DOHH2 (cell line): ENCODE measurements around the gene SOD1.

Experiments
- H3F3A ChIP-seq: fragments of 200-600 bp; sonication (generic), shearing (Covaris generic); 2 replicates; pipeline ENCODE4 v1.6.0; 2016; ENCODE audit warnings: antibody characterized with exemption, mild to moderate bottlenecking; ENCODE audit not compliant: control insufficient read depth, insufficient read depth
- H3K27ac ChIP-seq: fragments of 200-600 bp; sonication (generic); 2 replicates; pipeline ENCODE4 v1.5.1; 2014; ENCODE audit warnings: low read depth, mild to moderate bottlenecking, low read length, moderate library complexity
- H3K27me3 ChIP-seq: fragments of 200-600 bp; sonication (generic); 2 replicates; pipeline ENCODE4 v1.6.1; 2014; ENCODE audit warnings: mild to moderate bottlenecking, low read length, mixed read lengths; ENCODE audit not compliant: control insufficient read depth
- H3K36me3 ChIP-seq: fragments of 200-600 bp; sonication (generic); 2 replicates; pipeline ENCODE4 v1.6.1; 2014; ENCODE audit warnings: mild to moderate bottlenecking, low read length, moderate library complexity, mixed read lengths; ENCODE audit not compliant: control insufficient read depth
- H3K4me1 ChIP-seq: fragments of 200-600 bp; sonication (generic); 2 replicates; pipeline ENCODE4 v1.6.1; 2014; ENCODE audit warnings: mild to moderate bottlenecking, low read length, mixed read lengths; ENCODE audit not compliant: control insufficient read depth
- H3K4me2 ChIP-seq: fragments of 200-600 bp; sonication (generic); 2 replicates; pipeline ENCODE4 v1.6.0; 2014; ENCODE audit warnings: mild to moderate bottlenecking, low read length, moderate library complexity
- H3K4me3 ChIP-seq: fragments of 200-600 bp; sonication (generic); 2 replicates; pipeline ENCODE4 v1.5.1; 2014; ENCODE audit warnings: mild to moderate bottlenecking, low read length, mixed read lengths
- H3K79me2 ChIP-seq: fragments of 200-600 bp; sonication (generic); 2 replicates; pipeline ENCODE4 v1.6.1; 2014; ENCODE audit warnings: mild to moderate bottlenecking, low read length, mixed read lengths; ENCODE audit not compliant: control insufficient read depth
- H3K9me2 ChIP-seq: fragments of 200-600 bp; sonication (generic); replicated peaks from 2 replicates; pipeline ENCODE4 v1.6.1; 2014; ENCODE audit warnings: mild to moderate bottlenecking, low read length, mixed read lengths; ENCODE audit not compliant: control insufficient read depth
- H3K9me3 ChIP-seq: fragments of 200-600 bp; sonication (generic); 2 replicates; pipeline ENCODE4 v1.6.1; 2014; ENCODE audit warnings: antibody characterized with exemption, low read length, mixed read lengths; ENCODE audit not compliant: control insufficient read depth, insufficient read depth
- H4K20me1 ChIP-seq: fragments of 200-600 bp; sonication (generic); 2 replicates; pipeline ENCODE4 v1.6.0; 2014; ENCODE audit warnings: low read depth, mild to moderate bottlenecking, antibody characterized with exemption, low read length, moderate library complexity; ENCODE audit not compliant: control insufficient read depth, insufficient read depth
- EZH2phosphoT487 ChIP-seq: fragments of 200-600 bp; sonication (generic); IDR thresholded peaks from 2 replicates; pipeline ENCODE4 v1.6.1; 2017; ENCODE audit warnings: borderline replicate concordance, mild to moderate bottlenecking, antibody characterized with exemption, low read length, moderate library complexity, mixed read lengths
- TF ChIP-seq, protein P1 (sequence below): fragments of 200-600 bp; sonication (generic); IDR thresholded peaks from one replicate; pipeline ENCODE4 v1.5.1; 2014; ENCODE audit warnings: antibody characterized with exemption, mild to moderate bottlenecking, low read depth, low read length; ENCODE audit not compliant: poor library complexity, severe bottlenecking

Gene SOD1

DNA sequence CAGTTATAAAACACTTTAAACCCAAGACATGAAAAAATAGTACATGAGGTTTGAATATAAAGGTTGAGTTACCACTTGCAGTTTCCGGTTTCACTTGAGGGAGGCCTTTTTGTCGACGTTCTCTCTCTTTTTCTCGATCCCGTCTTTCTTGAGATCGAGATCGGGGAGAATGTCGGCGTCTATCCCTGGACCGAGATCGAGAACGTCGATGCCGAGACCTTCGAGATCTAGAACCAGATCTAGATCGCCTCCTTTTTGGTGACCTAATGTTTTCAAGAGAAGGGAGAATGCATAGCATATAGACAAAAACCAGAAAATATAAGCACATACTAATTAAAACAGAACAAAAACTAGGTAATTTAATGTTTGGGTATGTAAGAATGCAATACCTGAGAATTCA, 33.7 kb downstream of the SOD1 start:
- H3K79me2 ChIP-seq, result peaks cover 29% of the 10 kb centered on the region
- H3K4me3 ChIP-seq, result no peak overlapping the region
- TF ChIP-seq EZH2phosphoT487, result no peak
- TF ChIP-seq, protein P1, sequence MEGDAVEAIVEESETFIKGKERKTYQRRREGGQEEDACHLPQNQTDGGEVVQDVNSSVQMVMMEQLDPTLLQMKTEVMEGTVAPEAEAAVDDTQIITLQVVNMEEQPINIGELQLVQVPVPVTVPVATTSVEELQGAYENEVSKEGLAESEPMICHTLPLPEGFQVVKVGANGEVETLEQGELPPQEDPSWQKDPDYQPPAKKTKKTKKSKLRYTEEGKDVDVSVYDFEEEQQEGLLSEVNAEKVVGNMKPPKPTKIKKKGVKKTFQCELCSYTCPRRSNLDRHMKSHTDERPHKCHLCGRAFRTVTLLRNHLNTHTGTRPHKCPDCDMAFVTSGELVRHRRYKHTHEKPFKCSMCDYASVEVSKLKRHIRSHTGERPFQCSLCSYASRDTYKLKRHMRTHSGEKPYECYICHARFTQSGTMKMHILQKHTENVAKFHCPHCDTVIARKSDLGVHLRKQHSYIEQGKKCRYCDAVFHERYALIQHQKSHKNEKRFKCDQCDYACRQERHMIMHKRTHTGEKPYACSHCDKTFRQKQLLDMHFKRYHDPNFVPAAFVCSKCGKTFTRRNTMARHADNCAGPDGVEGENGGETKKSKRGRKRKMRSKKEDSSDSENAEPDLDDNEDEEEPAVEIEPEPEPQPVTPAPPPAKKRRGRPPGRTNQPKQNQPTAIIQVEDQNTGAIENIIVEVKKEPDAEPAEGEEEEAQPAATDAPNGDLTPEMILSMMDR, result no peak
- H4K20me1 ChIP-seq, result 0 out of 2 replicates have a peak, but pooled peaks cover 4% of the 10 kb centered on the region
- peaks cover 98% of the 10 kb centered on the region for H3K36me3 ChIP-seq
- no peak overlapping the region for H3K27ac ChIP-seq
- H3K27me3 ChIP-seq, result no peaks in the 10 kb centered on the region
- no peaks in the 10 kb centered on the region for H3K9me3 ChIP-seq
- H3K4me2 ChIP-seq, result no peak overlapping the region
- no peaks in the 10 kb centered on the region for H3K9me2 ChIP-seq
- peaks cover 14% of the 10 kb centered on the region for H3F3A ChIP-seq
- H3K4me1 ChIP-seq, result no peaks in the 10 kb centered on the region

DNA sequence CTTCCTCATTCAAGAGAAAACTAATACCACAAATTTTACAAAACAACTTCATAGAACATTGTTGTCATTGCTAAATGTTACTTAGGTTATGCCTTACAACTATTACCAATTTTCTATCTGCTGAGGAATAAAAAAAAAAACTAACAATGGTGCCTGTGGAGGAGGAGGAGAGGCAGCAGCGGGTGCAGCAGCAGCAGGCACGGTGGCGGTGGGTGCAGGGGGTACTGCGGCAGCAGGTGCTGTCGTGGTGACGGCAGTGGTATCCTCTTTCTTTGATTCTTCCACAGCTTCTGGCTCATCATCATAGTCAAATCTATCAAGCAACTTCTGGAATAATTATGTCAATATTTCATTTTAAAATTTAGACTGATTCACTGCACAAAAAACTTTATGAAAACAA, 36.9 kb downstream of the SOD1 start:
- Histone ChIP-seq H3K4me1 (no peaks in the 10 kb centered on the region), H3K27ac (no peak overlapping the region), H3K4me2 (no peak overlapping the region), H3K79me2 (peaks cover 46% of the 10 kb centered on the region), H3F3A (peaks cover 12% of the 10 kb centered on the region), H3K9me3 (no peaks in the 10 kb centered on the region), H3K36me3 (peaks cover 98% of the 10 kb centered on the region), H4K20me1 (0 out of 2 replicates have a peak, but pooled peaks cover 4% of the 10 kb centered on the region), H3K9me2 (no peaks in the 10 kb centered on the region), H3K27me3 (no peaks in the 10 kb centered on the region), H3K4me3 (no peak overlapping the region)
- TF ChIP-seq EZH2phosphoT487, result no peak
- TF ChIP-seq, protein P1, result no peak

DNA sequence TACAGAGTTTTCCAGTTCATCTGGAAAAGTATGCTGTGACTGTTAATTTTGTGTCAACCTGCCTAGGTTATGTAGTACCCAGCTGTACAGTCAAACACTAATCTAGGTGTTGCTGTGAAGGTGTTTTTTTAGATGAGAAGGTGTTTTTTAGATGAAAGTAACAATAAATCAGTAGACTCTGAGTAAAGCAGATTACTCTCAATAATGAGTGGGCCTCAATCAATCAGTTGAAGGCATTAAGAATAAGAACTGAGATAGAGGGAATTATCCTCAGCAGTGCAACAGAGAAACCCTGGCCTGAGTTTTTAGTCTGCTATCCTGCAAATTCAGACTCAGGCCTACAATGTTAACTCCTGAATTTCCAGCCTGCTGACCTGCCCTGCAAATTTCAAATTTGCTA, 39.0 kb downstream of the SOD1 start:
- no peak for TF ChIP-seq EZH2phosphoT487
- TF ChIP-seq, protein P1, result no peak
- Histone ChIP-seq H3K27ac (no peak overlapping the region), H3K9me2 (no peaks in the 10 kb centered on the region), H3K9me3 (no peaks in the 10 kb centered on the region), H3K36me3 (peaks cover 98% of the 10 kb centered on the region), H3K79me2 (peaks cover 51% of the 10 kb centered on the region), H4K20me1 (0 out of 2 replicates have a peak, but pooled peaks cover 4% of the 10 kb centered on the region), H3K27me3 (no peaks in the 10 kb centered on the region), H3K4me1 (no peaks in the 10 kb centered on the region), H3K4me3 (no peak overlapping the region), H3F3A (peaks cover 14% of the 10 kb centered on the region), H3K4me2 (no peak overlapping the region)

DNA sequence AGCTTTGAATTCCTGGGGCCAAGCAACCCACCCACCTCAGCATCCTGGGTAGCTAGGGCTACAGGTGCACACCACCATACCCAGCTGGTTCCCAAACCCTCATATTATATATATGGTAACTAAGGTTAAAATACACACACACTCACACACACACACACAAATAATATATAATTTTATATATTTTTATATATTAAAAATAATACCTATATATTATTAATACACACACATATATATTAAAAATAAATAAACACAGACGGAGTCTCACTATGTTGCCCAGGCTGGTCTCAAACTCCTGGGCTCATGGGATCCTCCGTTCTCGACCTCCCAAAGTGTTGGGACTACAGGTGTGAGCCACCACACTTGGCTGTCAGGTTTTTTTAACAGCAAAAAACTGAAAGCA, 40.5 kb downstream of the SOD1 start:
- H3K9me2 ChIP-seq, result no peaks in the 10 kb centered on the region
- peaks cover 66% of the 10 kb centered on the region for H3K79me2 ChIP-seq
- no peaks in the 10 kb centered on the region for H3K4me1 ChIP-seq
- peaks cover 98% of the 10 kb centered on the region for H3K36me3 ChIP-seq
- H3F3A ChIP-seq, result peaks cover 11% of the 10 kb centered on the region
- TF ChIP-seq, protein P1, result no peak
- no peak for TF ChIP-seq EZH2phosphoT487
- no peak overlapping the region for H3K4me2 ChIP-seq
- no peaks in the 10 kb centered on the region for H3K27me3 ChIP-seq
- peaks cover 8% of the 10 kb centered on the region; the same call in 1 of the 2 replicates for H4K20me1 ChIP-seq
- H3K9me3 ChIP-seq, result no peaks in the 10 kb centered on the region
- H3K4me3 ChIP-seq, result no peak overlapping the region
- no peak overlapping the region for H3K27ac ChIP-seq
